CD14-positive monocyte (primary cell): Measurements from ENCODE around the gene USB1. TPM values are rescaled to one million over a fixed set of nuclear protein-coding genes. Genes with fewer than 3 reads are reported as not detected.

Experiments
- DNase-seq, 3 donors: peaks; one replicate each; pipeline ENCODE4 v3.0.0-alpha.2; 2011 to 2022
- H2AFZ ChIP-seq: 2 replicates; pipeline ENCODE4 v1.6.0; 2012; ENCODE audit warnings: mild to moderate bottlenecking, low read depth, low read length, inconsistent platforms; ENCODE audit not compliant: insufficient read depth, poor library complexity, severe bottlenecking
- H3K27ac ChIP-seq, 2 donors: 1 replicate in 1 of 2; 2 replicates in 1 of 2; pipeline ENCODE4 v1.5.1; 2012 to 2013; ENCODE audit warnings: low read length in 2 of 2, control low read depth in 1 of 2, inconsistent platforms in 1 of 2, low read depth in 1 of 2, mild to moderate bottlenecking in 1 of 2
- H3K27me3 ChIP-seq, 2 donors: one replicate each; pipeline versions ENCODE4 v1.6.0 to v1.6.1; 2011 to 2013; ENCODE audit warnings: low read length in 2 of 2; ENCODE audit not compliant: control insufficient read depth in 2 of 2, insufficient read depth in 2 of 2
- H3K36me3 ChIP-seq, 2 donors: replicated peaks in 1 of 2; 1 replicate in 1 of 2; 2 replicates in 1 of 2; pipeline versions ENCODE4 v1.5.1 to v1.6.1; 2012 to 2013; ENCODE audit warnings: low read length in 2 of 2, control low read depth in 1 of 2, inconsistent platforms in 1 of 2, mild to moderate bottlenecking in 1 of 2; ENCODE audit not compliant: insufficient read depth in 2 of 2, control insufficient read depth in 1 of 2
- H3K4me1 ChIP-seq, 2 donors: 1 replicate in 1 of 2; 2 replicates in 1 of 2; pipeline versions ENCODE4 v1.5.1 to v1.6.1; 2012 to 2013; ENCODE audit warnings: low read length in 2 of 2, control low read depth in 1 of 2, inconsistent platforms in 1 of 2, mild to moderate bottlenecking in 1 of 2, moderate library complexity in 1 of 2; ENCODE audit not compliant: insufficient read depth in 2 of 2, control insufficient read depth in 1 of 2
- H3K4me2 ChIP-seq: replicated peaks from 2 replicates; pipeline ENCODE3; 2012; ENCODE audit warnings: low read length, moderate library complexity, mild to moderate bottlenecking; ENCODE audit not compliant: poor library complexity, severe bottlenecking; ENCODE audit errors: extremely low read depth
- H3K4me3 ChIP-seq, 3 experiments: fragments of 200-600 bp in 1 of 3; sonication (generic) in 1 of 3; replicated peaks in 1 of 3; 1 replicate in 2 of 3; 2 replicates in 1 of 3; pipeline ENCODE4 v1.5.1; 2011 to 2013; ENCODE audit warnings: low read length in 3 of 3, mild to moderate bottlenecking in 3 of 3, control low read depth in 2 of 3, low read depth in 2 of 3, inconsistent platforms in 1 of 3, moderate library complexity in 1 of 3
- H3K79me2 ChIP-seq: 2 replicates; pipeline ENCODE4 v1.6.0; 2012; ENCODE audit warnings: mild to moderate bottlenecking, control low read depth, inconsistent platforms, low read length, moderate library complexity; ENCODE audit not compliant: insufficient read depth
- H3K9ac ChIP-seq: 2 replicates; pipeline ENCODE4 v1.6.0; 2017; ENCODE audit warnings: low read length, mild to moderate bottlenecking; ENCODE audit not compliant: insufficient read depth, poor library complexity, severe bottlenecking
- H3K9me3 ChIP-seq, 2 donors: replicated peaks in 1 of 2; 1 replicate in 1 of 2; 2 replicates in 1 of 2; pipeline versions ENCODE4 v1.5.1 to v1.6.1; 2012 to 2013; ENCODE audit warnings: low read length in 2 of 2, control low read depth in 1 of 2; ENCODE audit not compliant: control insufficient read depth in 1 of 2, insufficient read depth in 1 of 2
- H4K20me1 ChIP-seq: 2 replicates; pipeline ENCODE4 v1.6.0; 2012; ENCODE audit warnings: mild to moderate bottlenecking, low read length, control low read depth, moderate library complexity; ENCODE audit not compliant: insufficient read depth
- H3K27ac Mint-ChIP-seq, 7 donors: one replicate each; pipeline ENCODE4 v1.8.0; 2020; ENCODE audit warnings: mild to moderate bottlenecking in 7 of 7, mixed read lengths in 7 of 7, moderate library complexity in 6 of 7, inconsistent platforms in 2 of 7
- H3K27me3 Mint-ChIP-seq, 3 donors: one replicate each; pipeline ENCODE4 v1.8.0; 2021 to 2022; ENCODE audit warnings: low read depth in 3 of 3, mild to moderate bottlenecking in 3 of 3, mixed read lengths in 3 of 3, moderate library complexity in 3 of 3, inconsistent platforms in 1 of 3
- H3K36me3 Mint-ChIP-seq, 2 donors: one replicate each; pipeline ENCODE4 v1.8.0; 2020; ENCODE audit warnings: mixed read lengths in 2 of 2, inconsistent platforms in 1 of 2, mild to moderate bottlenecking in 1 of 2
- H3K4me1 Mint-ChIP-seq: one replicate; pipeline ENCODE4 v1.8.0; 2020; ENCODE audit warnings: mild to moderate bottlenecking, mixed read lengths
- H3K4me3 Mint-ChIP-seq, 2 donors: one replicate each; pipeline ENCODE4 v1.8.0; 2020; ENCODE audit warnings: mild to moderate bottlenecking in 2 of 2, mixed read lengths in 2 of 2, moderate library complexity in 1 of 2
- H3K9me3 Mint-ChIP-seq, 7 donors: one replicate each; pipeline ENCODE4 v1.8.0; 2020 to 2022; ENCODE audit warnings: mixed read lengths in 7 of 7, mild to moderate bottlenecking in 6 of 7, moderate library complexity in 6 of 7, inconsistent platforms in 2 of 7
- WGBS: methylation state at CpG from one replicate; pipeline ENCODE4 v1.1.5; 2013; ENCODE audit warnings: missing lambda C conversion rate; ENCODE audit not compliant: insufficient coverage; 5-methylcytosine and 5-hydroxymethylcytosine counted together
- intact Hi-C, 2 donors: fragments of 100-400 bp; cut with micrococcal nuclease; formaldehyde crosslinking; loops; one replicate each; pipeline versions ENCODE4 v1.15.0 to v1.15.1; 2023
- polyA plus RNA-seq, 3 donors: library from polyadenylated mRNA; depleted of rRNA in 1 of 3; unstranded in 2 of 3; stranded (reverse) in 1 of 3; fragments of 300-500 nt in 2 of 3; fragments of >200 nt in 1 of 3; fragmentation: Illumina TruSeq in 2 of 3; gene quantifications; 1 replicate in 2 of 3; 2 replicates in 1 of 3; pipeline ENCODE4 v1.2.3, GENCODE V29; 2012 to 2021
- TF ChIP-seq, protein P1 (sequence below): fragments of 200-600 bp; IDR thresholded peaks from one replicate; pipeline ENCODE4 v1.8.0; 2022; ENCODE audit warnings: antibody characterized with exemption, mild to moderate bottlenecking

The USB1 gene
- polyA plus RNA-seq, 3 donors, result 25.7 to 55.7 (median 44.4) TPM

DNA sequence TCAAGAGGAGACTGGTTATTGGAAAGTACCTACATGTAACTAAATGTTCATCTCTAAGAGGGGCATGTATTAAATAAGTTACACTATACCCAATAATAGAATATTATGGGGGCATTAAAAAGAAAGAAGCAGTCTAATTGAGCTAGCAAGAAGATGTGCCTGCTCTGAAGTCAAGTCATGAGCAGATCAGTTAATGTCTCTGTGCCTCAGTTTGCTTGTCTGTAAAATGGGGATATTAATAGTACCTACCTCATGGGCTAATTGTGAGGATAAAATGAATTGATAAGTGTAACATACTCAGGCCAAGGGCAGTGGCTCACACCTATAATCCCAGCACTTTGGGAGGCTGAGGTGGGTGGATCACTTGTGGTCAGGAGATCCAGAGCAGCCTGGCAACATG lies 33.3 kb upstream of the USB1 start:
- Mint-ChIP-seq H3K27me3 (peaks cover 0 to 9% (median 4%) of the 10 kb centered on the region in 3 donors), H3K36me3 (no peaks in the 10 kb centered on the region), H3K4me1 (peaks cover 3% of the 10 kb centered on the region), H3K27ac (no peak overlapping the region), H3K9me3 (peaks cover 0 to 1% (median 0%) of the 10 kb centered on the region in 7 donors), H3K4me3 (no peak overlapping the region)
- H3K4me1 ChIP-seq, result no peaks in the 10 kb centered on the region
- H4K20me1 ChIP-seq, result no peaks in the 10 kb centered on the region
- TF ChIP-seq, protein P1, sequence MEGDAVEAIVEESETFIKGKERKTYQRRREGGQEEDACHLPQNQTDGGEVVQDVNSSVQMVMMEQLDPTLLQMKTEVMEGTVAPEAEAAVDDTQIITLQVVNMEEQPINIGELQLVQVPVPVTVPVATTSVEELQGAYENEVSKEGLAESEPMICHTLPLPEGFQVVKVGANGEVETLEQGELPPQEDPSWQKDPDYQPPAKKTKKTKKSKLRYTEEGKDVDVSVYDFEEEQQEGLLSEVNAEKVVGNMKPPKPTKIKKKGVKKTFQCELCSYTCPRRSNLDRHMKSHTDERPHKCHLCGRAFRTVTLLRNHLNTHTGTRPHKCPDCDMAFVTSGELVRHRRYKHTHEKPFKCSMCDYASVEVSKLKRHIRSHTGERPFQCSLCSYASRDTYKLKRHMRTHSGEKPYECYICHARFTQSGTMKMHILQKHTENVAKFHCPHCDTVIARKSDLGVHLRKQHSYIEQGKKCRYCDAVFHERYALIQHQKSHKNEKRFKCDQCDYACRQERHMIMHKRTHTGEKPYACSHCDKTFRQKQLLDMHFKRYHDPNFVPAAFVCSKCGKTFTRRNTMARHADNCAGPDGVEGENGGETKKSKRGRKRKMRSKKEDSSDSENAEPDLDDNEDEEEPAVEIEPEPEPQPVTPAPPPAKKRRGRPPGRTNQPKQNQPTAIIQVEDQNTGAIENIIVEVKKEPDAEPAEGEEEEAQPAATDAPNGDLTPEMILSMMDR, result no peak
- no peak overlapping the region for H3K9ac ChIP-seq
- no peaks in the 10 kb centered on the region for H3K9me3 ChIP-seq
- intact Hi-C loops, result no loop called here
- DNase-seq, result no peak
- no peak overlapping the region for H3K4me3 ChIP-seq
- no peaks in the 10 kb centered on the region for H3K27me3 ChIP-seq
- no peaks in the 10 kb centered on the region for H3K79me2 ChIP-seq
- no peaks in the 10 kb centered on the region for H3K36me3 ChIP-seq
- no peak overlapping the region for H3K27ac ChIP-seq
- H3K4me2 ChIP-seq, result no peak overlapping the region
- H2AFZ ChIP-seq, result no peak overlapping the region

DNA sequence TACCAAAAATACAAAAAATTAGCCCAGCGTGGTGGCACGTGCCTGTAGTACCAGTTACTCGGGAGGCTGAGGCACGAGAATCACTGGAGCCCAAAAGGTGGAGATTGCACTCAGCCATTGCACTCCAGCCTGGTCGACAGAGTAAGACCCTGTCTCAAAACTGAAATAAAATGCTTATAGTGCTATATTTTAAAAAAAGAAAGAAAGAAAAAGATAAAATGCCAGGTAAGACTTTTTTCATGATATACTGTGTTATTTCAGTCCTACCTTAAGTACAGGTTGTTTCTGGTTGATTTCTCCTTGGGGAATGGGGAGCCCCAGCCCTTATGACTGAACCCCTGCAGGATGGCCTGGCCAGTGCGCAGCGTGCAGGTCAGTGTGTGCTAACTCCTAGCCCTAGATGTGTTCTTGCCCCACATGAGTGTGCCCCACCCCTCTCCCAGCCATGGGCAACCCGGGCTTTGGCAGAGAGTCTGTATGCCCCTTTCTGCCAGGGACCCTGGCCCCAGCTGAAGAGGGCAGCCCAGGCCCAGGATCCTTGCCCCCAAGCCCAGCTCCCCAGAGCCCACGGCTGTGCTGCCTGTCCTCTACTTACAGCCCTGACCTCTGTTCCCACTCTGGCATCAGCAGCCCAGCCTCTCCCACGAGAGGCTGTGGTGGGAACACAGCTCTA lies 31.6 kb upstream of the USB1 start:
- H3K36me3 ChIP-seq, result no peaks in the 10 kb centered on the region
- no peaks in the 10 kb centered on the region for H3K9me3 ChIP-seq
- 86% methylated on average over 3 of the region's 10 CpGs for WGBS
- no peak overlapping the region for H3K27ac ChIP-seq
- peaks cover 0 to 1% (median 0%) of the 10 kb centered on the region in 7 donors for H3K9me3 Mint-ChIP-seq
- intact Hi-C loops, result no loop called here
- H3K4me3 Mint-ChIP-seq, result no peak overlapping the region
- no peak overlapping the region for H2AFZ ChIP-seq
- H3K9ac ChIP-seq, result no peak overlapping the region
- H4K20me1 ChIP-seq, result no peaks in the 10 kb centered on the region
- no peaks in the 10 kb centered on the region for H3K36me3 Mint-ChIP-seq
- H3K4me2 ChIP-seq, result no peak overlapping the region
- no peaks in the 10 kb centered on the region for H3K27me3 ChIP-seq
- DNase-seq, result no peak
- no peak overlapping the region for H3K4me3 ChIP-seq
- TF ChIP-seq, protein P1, result no peak
- peaks cover 0 to 11% (median 4%) of the 10 kb centered on the region in 3 donors for H3K27me3 Mint-ChIP-seq
- H3K4me1 ChIP-seq, result no peaks in the 10 kb centered on the region
- H3K27ac Mint-ChIP-seq, result no peak overlapping the region
- no peaks in the 10 kb centered on the region for H3K79me2 ChIP-seq
- peaks cover 3% of the 10 kb centered on the region for H3K4me1 Mint-ChIP-seq
